SK-N-SH (cell line): ENCODE results near the gene TBL1X.

Experiments used
- FOXM1 ChIP-seq: IDR thresholded peaks from 2 replicates; pipeline ENCODE4 v1.4.0; 2012; ENCODE audit warnings: low read depth, mild to moderate bottlenecking
- RXRA ChIP-seq: IDR thresholded peaks from 2 replicates; pipeline ENCODE4 v1.4.0; 2012; ENCODE audit warnings: low read depth, mild to moderate bottlenecking, borderline replicate concordance
- SMC3 ChIP-seq: IDR thresholded peaks from 2 replicates; pipeline ENCODE4 v1.6.1; 2012; ENCODE audit warnings: low read depth, low read length, improper control_type of control experiment
- TCF12 ChIP-seq: IDR thresholded peaks from 2 replicates; pipeline ENCODE4 v1.4.0; 2012
- USF2 ChIP-seq: fragments of 150-350 bp; IDR thresholded peaks from 2 replicates; pipeline ENCODE4 v1.6.1; 2017; ENCODE audit warnings: antibody characterized with exemption, low read length, low read depth, borderline replicate concordance
- TF ChIP-seq, protein P1 (sequence below): fragments of 200-600 bp; sonication (generic); IDR thresholded peaks from 2 replicates; pipeline ENCODE4 v1.6.1; 2017; ENCODE audit warnings: antibody characterized with exemption, mild to moderate bottlenecking, moderate library complexity
- TF ChIP-seq, protein P2 (sequence below): IDR thresholded peaks from 2 replicates; pipeline ENCODE4; 2012

DNA sequence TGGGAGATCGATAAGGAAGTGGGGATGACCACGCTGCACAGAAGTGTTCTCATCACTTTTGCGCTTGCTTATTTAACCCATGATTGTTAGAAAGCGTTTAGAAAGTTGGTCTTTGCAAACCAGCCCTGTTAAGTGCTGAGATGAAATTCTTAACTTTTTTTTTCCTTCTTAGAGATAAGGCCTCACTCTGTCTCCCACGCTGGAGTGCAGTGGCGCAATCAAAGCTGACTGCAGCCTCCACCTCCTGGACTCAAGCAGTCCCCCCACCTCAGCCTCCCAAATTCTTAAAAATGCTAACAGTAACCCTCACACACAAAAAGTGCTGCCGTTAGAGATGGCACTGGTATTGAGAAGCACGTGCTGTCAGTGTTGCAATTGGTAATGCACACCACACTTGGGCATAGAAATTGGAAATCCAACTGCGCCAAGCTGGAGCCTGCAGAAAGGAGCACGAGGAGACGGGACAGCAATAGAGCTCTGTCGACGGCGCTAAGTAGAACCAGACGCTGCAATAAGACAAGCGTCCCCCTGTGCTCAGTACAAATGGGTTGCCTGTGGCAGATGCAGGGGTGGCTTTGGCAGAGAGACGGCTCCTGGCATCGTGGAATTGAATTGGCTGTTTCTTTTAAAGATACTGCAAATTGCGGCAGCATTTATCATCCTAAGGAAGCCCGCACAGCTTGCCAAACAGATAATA lies 113.4 kb downstream of the TBL1X start:
- no peak for TF ChIP-seq SMC3
- TF ChIP-seq FOXM1: no peak
- TF ChIP-seq, protein P1, sequence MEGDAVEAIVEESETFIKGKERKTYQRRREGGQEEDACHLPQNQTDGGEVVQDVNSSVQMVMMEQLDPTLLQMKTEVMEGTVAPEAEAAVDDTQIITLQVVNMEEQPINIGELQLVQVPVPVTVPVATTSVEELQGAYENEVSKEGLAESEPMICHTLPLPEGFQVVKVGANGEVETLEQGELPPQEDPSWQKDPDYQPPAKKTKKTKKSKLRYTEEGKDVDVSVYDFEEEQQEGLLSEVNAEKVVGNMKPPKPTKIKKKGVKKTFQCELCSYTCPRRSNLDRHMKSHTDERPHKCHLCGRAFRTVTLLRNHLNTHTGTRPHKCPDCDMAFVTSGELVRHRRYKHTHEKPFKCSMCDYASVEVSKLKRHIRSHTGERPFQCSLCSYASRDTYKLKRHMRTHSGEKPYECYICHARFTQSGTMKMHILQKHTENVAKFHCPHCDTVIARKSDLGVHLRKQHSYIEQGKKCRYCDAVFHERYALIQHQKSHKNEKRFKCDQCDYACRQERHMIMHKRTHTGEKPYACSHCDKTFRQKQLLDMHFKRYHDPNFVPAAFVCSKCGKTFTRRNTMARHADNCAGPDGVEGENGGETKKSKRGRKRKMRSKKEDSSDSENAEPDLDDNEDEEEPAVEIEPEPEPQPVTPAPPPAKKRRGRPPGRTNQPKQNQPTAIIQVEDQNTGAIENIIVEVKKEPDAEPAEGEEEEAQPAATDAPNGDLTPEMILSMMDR: no peak
- TF ChIP-seq RXRA: no peak
- no peak for TF ChIP-seq TCF12
- TF ChIP-seq, protein P2, sequence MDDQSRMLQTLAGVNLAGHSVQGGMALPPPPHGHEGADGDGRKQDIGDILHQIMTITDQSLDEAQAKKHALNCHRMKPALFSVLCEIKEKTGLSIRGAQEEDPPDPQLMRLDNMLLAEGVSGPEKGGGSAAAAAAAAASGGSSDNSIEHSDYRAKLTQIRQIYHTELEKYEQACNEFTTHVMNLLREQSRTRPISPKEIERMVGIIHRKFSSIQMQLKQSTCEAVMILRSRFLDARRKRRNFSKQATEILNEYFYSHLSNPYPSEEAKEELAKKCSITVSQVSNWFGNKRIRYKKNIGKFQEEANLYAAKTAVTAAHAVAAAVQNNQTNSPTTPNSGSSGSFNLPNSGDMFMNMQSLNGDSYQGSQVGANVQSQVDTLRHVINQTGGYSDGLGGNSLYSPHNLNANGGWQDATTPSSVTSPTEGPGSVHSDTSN: no peak
- TF ChIP-seq USF2: no peak
